GM08714 (cell line): ENCODE data around the gene RABGAP1L.

Source experiments
- H3K4me3 ChIP-seq: fragments of 200-500 bp; sonication (Bioruptor generic); 2 replicates; pipeline ENCODE4 v1.5.1; 2014; ENCODE audit warnings: mild to moderate bottlenecking, low read length, inconsistent platforms
- ZNF274 ChIP-seq: IDR thresholded peaks from 2 replicates; pipeline ENCODE4 v1.6.1; 2012; ENCODE audit warnings: mild to moderate bottlenecking, low read depth, low read length

RABGAP1L gene

DNA sequence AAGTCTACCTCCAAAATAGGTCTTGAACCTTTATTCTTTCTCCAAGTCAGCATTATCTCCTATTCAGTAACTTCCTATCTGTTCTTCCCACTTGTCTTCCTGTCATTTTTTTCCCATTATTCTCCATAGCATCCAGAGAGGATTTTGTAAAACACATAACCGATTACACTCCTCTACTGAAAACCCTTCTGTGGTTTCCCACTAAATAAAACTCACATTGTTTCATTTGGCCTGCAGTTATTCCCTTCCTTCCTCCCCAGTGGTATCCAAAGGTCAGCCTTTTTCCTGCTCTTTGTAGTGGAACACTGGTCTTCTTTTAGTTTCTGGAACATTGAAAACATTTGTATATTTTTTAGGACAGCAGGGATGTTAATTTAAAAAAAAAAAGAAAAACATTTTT is 554.5 kb downstream of the RABGAP1L start:
- TF ChIP-seq ZNF274: no peak
- H3K4me3 ChIP-seq: no peak overlapping the region

DNA sequence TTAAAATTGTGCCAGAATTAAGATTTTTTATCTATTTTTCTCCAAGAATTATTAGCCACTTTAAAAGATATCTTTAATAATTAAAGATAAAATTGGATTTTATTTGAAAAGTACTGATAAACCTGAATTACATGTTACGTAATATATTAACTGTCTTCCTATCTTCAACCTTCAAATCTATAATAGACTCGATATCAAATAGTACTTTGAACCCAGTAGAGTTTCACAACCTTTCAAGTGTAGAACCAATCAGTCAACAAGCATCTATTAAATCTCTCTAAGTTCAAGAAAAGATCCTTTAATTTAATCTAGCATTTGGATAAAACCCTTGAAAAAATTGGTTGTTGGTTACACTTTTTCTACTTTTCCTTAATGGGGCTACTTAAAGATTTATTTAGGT is 559.9 kb downstream of the RABGAP1L start:
- H3K4me3 ChIP-seq: no peak overlapping the region
- no peak for TF ChIP-seq ZNF274

DNA sequence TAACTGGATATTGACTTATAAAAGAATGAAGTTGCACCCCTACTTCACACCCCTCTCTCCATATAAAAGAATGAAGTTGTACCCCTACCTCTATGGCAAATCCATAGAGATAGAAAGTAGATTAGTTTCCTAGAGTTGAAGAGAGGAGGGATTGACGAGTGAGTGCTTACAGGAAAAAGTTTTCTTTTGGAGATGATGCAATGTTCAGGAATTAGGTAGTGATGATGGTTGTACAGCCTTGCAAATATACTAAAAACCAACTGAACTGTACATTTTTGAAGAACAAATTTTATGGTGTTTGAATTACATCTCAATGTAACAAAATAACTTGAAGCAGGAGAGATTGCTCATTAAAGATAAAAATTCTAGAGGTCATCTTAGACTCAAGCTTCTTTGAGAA is 561.3 kb downstream of the RABGAP1L start:
- no peak overlapping the region for H3K4me3 ChIP-seq
- no peak for TF ChIP-seq ZNF274

DNA sequence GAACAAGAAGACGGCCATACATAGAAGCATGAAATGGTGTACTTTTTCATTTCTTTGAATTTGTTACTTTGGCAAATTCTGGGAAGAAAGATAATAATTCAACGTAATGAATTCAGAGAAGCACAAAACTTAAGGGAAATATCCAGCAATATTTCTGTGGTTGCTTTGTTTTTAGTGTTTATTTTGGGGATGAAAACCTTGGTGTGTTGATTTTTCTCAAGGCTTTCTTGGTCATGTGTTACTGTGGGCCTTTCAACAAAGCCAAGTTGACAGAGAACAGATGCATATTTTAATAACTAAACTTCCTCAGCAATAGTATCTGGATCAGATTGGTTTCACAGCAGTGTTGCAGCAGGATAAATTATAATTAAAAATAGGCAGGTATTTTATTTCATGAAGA is 561.9 kb downstream of the RABGAP1L start:
- H3K4me3 ChIP-seq: no peak overlapping the region
- TF ChIP-seq ZNF274: no peak

DNA sequence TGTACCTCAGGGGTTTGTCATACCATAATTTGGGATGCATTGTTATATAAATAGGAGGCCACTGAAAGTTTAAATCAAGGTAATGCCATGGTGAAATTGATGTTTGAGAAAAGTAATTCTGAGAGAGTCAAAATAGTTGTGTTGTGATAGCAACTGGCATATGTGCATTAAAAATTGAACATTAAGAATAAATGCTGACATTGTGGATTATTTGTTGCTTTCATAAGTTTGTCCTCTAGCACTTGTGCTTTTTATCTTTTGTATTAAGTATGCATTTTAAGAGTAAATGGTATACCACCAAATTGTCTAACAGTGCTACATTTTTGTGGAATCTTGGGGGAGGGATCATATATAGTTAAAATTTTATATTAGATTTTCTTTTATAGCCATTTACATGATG is 564.5 kb downstream of the RABGAP1L start:
- no peak overlapping the region for H3K4me3 ChIP-seq
- no peak for TF ChIP-seq ZNF274

DNA sequence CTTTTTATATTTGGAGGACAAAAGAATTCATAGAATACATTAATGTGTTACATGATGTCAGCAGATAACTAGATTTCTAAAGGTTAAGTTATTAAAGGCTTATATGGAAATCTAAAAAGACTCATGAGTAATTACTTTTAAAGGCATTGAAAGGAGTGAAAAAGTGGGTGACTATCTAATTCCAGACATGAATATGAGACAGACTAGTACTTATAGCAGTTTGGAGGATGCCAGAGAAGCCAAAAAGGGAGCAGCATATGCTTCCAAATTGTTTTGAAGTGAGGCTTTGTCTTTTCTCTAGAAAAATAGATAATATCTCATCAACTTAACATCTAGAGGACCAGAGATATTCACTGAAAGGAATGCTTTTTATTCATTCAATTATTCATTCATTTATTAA is 564.9 kb downstream of the RABGAP1L start:
- H3K4me3 ChIP-seq: no peak overlapping the region
- TF ChIP-seq ZNF274: no peak

DNA sequence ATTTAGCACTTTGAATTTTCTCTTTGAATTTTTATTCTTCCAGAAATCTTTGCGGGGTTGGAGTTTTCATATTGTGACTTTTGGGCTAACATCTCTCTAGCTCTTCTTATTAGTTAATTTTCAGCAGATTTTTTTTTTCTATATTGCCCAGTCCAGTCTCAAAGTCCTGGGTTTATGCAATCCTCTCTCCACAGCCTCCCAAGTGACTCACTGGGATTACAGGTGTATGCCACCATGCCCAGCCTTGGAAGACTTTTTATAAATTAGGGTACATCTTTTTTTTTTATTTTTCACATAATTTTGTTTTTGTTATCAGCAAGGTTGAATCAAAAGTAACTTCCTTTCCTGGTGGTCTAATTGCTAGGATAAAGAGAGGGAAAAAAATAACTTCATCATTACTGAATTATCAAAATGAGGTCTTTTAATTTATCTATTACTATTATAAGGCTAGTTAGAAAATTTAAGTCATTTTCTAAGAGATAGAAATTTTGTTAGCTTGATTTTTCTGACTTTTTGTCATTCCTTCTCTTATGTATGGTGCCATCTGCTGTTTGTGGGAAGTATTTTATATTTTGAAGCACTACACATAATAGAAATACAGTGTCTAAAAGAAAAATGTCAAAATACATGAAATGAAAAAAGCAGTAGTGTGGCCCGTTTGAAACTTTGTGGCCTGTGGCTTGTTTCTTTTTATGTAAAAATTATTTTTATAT is 567.0 kb downstream of the RABGAP1L start:
- H3K4me3 ChIP-seq: no peak overlapping the region
- no peak for TF ChIP-seq ZNF274

DNA sequence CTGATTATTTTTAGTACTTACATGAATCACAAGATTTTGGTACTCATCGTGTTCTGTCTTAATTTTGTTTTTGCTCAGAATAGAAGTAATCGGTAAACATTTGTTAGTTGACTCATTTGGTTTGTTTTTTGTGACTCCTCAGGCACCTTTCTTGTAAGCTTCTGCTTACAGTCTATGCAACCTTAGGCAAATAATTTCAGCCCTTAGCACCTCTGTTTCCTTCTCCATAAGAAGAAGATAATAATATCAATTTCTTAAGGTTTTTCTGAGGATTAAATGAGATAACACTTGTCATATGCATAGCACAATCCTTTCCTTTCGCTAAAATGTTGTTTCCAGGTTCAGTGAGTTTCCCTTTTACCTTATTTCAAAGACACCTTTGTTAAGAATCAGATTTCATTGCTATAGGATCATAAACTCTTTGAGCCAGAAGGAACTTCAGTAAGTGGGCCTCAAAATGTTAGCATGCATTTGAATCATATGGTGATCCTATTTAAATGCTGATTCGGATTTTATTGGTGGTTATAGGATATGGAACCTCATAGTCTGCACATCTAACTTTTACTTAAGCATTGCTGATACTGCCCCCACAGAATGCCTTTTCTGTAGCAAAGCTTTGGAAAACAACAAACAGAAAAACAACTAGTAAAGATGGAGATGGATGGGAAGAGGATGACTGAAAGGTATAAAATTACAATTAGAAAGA is 567.7 kb downstream of the RABGAP1L start:
- TF ChIP-seq ZNF274: no peak
- no peak overlapping the region for H3K4me3 ChIP-seq

DNA sequence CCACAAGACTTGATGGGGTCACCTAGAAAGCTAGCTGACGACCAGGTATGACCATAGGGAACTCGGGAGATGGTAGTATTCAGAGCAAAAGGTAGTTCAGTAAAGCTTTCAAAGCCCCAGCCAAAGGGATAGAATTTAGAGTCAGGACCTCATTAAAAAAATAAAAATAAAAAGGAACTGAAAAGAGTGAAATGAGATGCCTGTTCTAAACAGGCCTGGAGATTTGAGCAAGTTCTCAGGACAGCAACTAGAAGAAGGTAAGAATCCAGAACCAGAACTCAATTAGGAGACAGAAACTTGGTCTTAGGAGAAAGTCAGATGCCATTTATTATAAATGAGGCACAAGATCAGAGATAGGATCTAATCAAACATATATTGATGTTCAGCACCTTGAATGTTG is 575.0 kb downstream of the RABGAP1L start:
- no peak for TF ChIP-seq ZNF274
- H3K4me3 ChIP-seq: no peak overlapping the region

DNA sequence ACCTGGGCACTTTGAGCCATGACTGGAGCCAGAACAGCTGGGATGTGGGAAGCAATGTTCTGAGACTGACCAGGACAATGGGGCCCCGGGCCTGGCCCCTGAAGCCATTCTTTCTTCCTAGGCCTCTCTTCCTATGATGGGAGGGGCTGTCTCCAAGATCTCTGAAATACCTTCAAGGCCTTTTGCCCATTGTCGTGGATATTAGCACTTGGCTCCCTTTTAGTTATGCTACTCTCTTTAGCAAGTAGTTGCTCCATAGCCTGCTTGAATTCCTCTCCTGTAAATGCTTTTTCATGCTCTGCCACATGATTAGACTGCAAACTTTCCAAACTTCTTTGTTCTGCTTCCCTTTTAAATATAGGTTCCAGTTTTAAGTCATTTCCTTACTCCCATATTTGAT is 577.5 kb downstream of the RABGAP1L start:
- no peak overlapping the region for H3K4me3 ChIP-seq
- TF ChIP-seq ZNF274: no peak

DNA sequence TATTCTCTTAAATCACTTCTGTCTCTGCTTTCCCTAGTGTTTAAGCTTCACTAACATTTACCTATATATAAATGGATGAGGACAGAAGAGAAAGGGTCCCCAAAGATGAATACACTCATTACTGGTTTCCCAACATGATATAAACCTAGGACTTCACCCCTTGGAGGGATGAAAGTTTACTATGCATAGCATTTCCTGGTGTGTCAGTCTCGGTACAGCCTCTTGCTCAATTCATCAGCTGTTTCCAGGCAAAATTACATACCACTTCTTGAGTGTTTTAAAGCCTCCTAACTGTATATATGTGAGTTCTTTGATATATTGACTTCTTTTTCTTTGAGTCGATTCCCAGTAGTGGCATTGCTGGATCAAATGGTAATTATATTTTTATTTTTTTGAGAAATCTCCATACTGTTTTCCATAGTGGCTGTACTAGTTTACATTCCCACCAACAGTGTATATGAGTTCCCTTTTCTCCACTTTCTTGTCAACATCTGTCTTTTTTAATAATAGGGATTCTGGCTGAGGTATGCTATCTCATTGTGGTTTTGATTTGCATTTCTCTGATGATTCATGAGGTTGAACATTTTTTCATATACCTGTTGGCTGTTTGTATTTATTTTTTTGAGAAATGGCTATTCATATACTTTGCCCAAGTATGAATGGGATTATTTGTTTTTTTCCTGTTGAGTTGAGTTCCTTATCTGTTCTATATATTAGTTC is 581.1 kb downstream of the RABGAP1L start:
- no peak overlapping the region for H3K4me3 ChIP-seq
- TF ChIP-seq ZNF274: no peak

DNA sequence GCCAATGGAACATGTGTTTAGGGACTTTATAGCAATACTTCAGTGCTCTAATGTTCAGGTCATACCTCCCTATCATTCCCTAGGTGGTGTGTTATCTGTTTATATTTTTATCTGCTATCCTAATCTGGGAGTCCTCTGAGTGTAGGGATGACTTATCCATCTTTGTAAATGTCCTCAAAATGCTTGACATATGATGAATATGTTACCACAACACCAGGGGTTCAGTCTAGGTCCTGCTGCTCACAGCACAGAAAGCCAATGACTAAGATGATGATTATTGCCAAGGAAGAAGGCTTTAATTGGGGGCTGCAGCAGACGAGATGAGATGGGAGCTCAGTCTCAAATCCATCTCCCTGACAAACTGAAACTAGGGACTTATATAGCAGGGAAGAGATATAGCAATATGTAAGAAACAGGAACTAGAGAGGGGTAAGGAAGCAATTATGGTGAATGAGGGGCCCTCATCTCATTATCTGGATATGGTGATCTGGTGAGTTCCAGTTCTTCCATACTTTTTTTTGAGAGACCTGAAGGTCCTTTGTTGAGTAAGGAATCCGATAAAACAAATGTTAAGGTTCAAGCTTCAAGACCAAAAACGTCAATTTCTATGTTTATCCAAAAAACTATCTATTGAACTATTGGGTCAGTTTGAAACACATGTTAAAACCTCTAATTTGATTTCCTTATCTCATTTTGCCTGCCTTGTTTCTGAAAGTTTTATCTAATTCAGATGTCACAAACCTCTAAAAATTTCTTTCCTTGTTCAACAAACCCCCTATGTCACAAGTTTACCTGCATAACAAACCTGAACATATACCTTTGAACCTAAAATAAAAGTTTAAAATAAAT is 583.7 kb downstream of the RABGAP1L start:
- no peak overlapping the region for H3K4me3 ChIP-seq
- no peak for TF ChIP-seq ZNF274

DNA sequence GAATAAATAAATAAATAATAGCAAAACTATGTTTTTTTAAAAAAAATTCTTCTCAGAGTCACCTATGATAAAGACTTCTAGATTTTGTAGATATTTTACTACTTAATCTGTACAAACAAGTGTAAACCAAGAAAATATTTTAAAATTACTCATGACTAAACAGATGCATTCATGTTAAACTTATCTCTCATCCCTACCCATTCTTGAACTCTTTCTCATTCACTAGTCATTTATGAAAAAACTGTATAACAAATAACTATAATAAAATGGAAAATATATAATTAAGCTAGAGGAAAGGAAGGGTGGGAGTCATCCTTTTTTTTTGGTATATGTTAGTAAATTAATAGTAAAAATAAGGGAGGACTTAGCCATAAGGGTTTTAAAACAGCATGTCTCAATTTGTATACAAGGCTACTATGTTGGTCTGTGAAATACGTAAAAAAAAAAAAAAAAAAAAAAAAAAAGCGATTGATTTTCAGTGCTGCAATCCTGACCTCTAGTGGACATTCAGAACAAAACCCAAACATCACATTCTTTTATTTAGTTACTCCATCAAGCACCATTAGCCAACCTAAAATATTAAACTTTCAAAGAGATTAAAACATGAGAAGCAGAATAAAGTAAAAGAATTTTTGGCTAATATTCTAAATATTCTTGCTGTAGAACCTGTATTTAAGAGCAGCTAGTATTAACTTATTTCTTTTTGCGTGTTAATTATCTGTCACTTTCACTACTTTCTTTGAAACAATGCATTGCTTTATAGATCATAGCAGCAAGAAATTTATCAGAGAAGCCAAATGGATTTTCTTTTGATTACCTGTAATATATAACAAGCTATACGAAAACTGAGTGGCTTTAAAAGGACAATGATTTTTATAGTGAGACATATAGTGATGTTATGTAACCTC is 584.6 kb downstream of the RABGAP1L start:
- no peak overlapping the region for H3K4me3 ChIP-seq
- TF ChIP-seq ZNF274: no peak

DNA sequence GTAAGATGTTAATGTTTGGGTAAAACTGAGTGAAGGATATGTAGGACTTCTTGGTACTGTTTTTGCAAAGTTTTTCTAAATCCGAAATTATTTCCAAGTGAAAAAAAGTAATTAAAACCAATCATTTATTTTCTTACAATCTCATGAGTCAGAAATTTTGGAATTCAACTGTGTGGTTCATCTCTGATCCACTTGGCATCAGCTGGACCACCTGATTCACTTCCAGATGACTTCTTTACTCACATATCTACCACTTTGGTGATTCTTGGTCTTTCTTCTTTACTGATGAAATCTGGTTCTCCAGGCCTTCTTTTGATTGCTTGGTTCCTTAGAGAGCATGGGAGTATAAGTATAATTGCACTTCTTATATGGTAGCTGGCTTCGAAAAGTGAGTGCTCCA is 585.6 kb downstream of the RABGAP1L start:
- no peak overlapping the region for H3K4me3 ChIP-seq
- no peak for TF ChIP-seq ZNF274
